ENCODE results near the gene CNKSR3.

Gene CNKSR3

GRCh38 chr6:154383273-154383672 lies 127.2 kb downstream of the CNKSR3 start:
- DNase-seq (ENCODE audit: low read depth, low spot score): no peak

DNA sequence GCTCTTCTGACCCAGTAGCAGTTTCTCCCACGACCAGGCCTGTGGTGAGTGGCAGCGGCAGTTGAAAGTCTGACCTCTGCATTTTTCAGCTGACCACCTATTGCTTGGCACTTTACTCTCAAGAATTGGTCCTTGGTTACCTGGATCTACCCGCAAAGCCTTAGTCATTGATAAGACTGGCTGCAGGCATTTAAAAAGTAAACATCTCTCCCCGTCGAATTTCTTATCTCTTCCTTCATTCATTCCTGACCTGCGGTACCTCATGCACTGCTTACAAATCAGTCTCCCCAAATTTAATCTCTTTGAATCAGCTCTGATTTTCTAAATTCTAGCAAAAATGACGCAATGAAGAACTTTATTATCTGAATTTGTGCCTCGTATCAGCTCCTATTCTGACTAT lies 127.7 kb downstream of the CNKSR3 start:
- DNase-seq (ENCODE audit: low read depth, low spot score): no peak

DNA sequence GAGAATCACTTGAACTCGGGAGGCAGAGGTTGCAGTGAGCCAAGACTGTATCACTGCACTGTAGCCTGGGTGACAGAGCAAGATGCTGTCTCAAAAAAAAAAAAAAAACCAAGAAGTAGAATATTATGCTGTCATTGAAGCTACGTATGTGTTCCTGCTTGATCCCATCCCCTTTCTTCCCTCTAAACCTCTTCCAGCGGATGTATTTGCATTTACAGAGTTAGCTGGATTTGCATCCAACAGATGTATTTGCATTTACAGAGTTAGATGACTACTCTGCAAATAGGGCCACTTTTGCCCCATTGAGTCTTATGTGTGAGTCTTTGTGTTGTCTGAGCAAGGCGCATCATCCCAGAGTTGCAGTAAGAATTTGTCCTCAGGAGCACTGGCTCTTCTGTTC lies 128.9 kb downstream of the CNKSR3 start:
- DNase-seq (ENCODE audit: low read depth, low spot score): no peak

DNA sequence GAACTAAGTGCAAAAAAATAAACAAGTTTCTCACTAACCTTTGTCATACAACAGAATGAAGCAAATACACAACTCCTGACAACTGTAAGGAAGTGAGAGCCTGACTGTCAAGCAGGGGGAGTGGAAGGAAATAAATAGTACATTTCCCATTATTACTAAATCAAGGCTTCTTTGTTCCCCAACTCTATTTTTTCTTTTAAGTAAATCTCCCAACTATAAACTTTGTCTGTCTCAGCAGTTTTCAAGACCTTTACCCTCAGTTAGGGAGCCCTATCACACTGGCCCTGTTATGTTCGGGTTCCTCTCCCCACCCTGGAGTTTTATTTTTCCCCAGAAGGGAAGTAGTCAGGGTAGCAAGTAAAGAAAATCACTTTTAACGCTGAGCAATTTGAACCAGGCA lies 129.7 kb downstream of the CNKSR3 start:
- DNase-seq (ENCODE audit: low read depth, low spot score): no peak

DNA sequence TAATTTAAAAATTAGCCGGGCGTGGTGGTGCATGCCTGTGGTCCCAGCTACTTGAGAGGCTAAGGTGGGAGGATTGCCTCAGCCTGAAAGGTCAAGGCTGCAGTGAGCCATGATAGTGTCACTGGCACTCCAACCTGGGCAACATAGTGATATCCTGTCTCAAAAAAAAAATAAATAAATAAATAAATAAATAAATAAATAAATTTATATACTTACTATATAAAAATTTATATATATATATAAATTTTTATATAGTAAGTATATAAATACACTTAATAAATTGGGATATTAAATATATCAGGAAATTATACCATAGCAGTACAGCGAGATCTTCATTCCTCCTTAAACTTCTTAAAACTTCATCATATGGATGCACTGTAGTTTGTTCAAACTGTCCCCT lies 130.9 kb downstream of the CNKSR3 start:
- DNase-seq (ENCODE audit: low read depth, low spot score): no peak

DNA sequence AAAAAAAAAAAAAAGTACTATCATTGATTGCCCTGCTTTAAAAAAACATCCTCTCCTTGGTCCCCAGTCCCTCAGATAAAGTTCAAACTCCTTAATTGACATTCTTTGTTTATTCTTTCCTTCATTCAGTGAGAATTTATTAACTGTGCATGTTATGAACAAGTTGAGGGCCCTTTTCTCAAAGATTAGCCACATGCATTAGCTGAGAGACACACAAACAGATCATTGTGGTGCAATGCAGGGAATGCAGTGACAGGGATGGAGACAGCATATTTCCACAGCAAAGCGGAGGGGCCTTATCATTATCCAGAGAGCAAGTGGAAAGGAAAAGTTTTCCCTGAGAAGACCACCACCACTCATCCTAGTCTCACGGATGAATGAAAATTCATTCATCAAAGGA lies 132.0 kb downstream of the CNKSR3 start:
- DNase-seq (ENCODE audit: low read depth, low spot score): no peak

GRCh38 chr6:154377726-154378125 lies 132.8 kb downstream of the CNKSR3 start:
- DNase-seq (ENCODE audit: low read depth, low spot score): no peak

DNA sequence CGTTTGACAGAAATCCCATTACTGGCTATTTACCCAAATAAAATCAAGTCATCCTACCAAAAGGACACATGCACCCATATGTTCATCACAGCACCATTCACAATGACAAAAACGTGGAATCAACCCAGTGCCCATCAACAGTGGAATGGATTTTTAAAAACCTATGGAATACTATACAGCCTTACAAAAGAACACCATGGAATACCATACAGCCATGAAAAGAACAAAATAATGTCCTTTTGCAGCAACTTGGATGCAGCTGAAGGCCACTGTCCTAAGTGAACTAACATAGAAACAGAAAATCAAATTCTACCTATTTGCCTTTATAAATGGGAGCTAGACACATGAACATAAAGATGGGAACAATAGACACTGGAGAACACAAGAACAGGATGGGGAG lies 136.5 kb downstream of the CNKSR3 start:
- no peak for DNase-seq (ENCODE audit: low read depth, low spot score)

GRCh38 chr6:154371281-154371680 lies 139.2 kb downstream of the CNKSR3 start:
- DNase-seq (ENCODE audit: low read depth, low spot score): no peak

GRCh38 chr6:154370545-154370944 lies 139.9 kb downstream of the CNKSR3 start:
- DNase-seq (ENCODE audit: low read depth, low spot score): no peak

- no peak for DNase-seq (ENCODE audit: low read depth, low spot score)
Observed at GRCh38 chr6:154367839-154368695, 142.4 kb downstream of the CNKSR3 start.

DNA sequence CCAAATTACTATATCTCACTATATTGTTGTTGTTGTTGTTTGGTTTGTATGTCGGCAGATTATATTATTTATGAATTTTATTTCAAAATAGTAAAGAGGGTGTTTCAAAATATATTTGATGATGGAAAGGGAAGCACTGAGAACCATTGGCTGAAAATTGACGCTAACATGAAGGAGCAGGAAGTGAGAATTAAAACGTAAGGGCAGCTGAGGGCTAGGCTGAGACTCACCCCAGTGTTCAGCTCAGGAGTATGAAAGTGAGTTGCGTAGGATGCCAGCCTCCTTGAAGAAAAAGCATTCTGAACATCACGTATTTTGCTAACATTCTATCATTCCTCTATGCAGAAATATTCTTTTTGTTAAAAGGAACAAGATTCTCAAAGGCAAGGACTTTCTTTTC lies 143.1 kb downstream of the CNKSR3 start:
- no peak for DNase-seq (ENCODE audit: low read depth, low spot score)

GRCh38 chr6:154363821-154364220 lies 146.7 kb downstream of the CNKSR3 start:
- no peak for DNase-seq (ENCODE audit: low read depth, low spot score)

- DNase-seq (ENCODE audit: low read depth, low spot score): no peak
Observed at GRCh38 chr6:154361476-154361875, 149.0 kb downstream of the CNKSR3 start.

GRCh38 chr6:154360476-154360875 lies 150.0 kb downstream of the CNKSR3 start:
- no peak for DNase-seq (ENCODE audit: low read depth, low spot score)

DNA sequence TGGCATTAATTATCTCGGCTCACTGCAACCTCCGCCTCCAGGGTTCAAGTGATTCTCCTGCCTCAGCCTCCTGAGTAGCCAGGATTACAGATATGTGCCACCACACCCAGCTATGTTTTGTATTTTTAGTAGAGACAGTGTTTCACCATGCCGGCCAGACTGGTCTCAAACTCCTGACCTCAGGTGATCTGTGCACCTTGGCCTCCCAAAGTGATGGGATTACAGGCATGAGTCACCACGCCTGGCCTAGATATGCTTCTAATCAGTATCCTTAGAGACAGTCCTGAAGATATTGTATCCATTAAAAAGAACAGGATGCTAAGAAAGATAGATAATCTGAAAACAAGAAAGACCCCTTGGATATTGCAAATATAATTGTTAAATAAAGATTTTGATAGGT lies 150.8 kb downstream of the CNKSR3 start:
- no peak for DNase-seq (ENCODE audit: low read depth, low spot score)

DNA sequence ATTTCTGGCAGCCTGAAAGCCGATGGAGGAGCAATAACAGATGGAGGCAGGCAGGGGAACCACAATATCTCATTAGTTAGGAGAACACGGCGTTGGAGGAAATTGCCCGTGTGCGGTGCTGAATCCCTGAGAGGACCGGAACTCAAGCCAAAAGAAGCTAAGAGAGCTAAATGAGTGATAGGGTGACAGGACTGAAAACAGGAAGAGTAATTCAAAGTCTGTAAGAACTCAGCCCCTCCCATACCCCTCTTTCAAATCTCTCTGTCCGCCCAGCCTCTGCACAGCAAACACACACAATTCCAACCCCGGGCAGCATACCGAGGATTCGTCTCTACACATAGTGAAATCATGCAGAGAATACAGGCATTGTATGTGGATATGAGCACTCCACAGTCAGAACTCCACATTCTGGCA lies 151.3 kb downstream of the CNKSR3 start:
- no peak for DNase-seq (ENCODE audit: low read depth, low spot score)

DNA sequence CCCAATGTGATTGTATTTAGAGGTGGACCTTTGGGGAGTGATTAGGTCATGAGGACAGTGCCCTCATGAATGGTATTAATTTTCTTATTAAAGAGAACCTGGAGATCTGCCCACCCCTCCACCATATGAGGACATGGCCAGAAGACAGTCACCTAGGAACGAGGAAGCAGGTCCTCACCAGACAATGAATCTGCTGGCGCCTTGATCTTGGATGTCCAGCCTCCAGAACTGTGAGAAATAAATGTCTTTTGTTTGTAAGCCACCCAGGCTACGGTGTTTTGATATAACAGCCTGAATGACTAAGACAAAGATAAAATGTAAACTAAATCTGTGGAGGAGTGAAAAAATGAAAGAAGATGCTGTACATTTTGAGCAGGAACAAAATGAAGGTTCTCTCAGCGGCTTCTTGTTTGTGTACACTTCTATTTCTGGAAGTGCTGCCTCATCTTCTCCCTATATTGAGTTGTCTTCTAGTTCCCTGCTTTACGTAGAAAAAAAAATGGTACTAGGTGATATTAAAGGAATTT lies 152.4 kb downstream of the CNKSR3 start:
- DNase-seq (ENCODE audit: low read depth, low spot score): no peak

- DNase-seq (ENCODE audit: low read depth, low spot score): no peak
Observed at GRCh38 chr6:154356690-154357089, 153.8 kb downstream of the CNKSR3 start, which contains the start of gene IPCEF1. TSS of gene IPCEF1 (minus strand) at chr6:154356803. CDS start at chr6:154265947, 90,856 bp downstream.

- no peak for DNase-seq (ENCODE audit: low read depth, low spot score)
Observed at GRCh38 chr6:154356113-154356512, 154.4 kb downstream of the CNKSR3 start.

- DNase-seq (ENCODE audit: low read depth, low spot score): no peak
Observed at GRCh38 chr6:154354265-154354777, 156.2 kb downstream of the CNKSR3 start.

GRCh38 chr6:154353626-154354025 lies 156.9 kb downstream of the CNKSR3 start:
- no peak for DNase-seq (ENCODE audit: low read depth, low spot score)

All from iPS DF 19.7 (cell line).